GM10847 (cell line): Measurements from ENCODE around the gene FMN2.

ENCODE experiments used
- POLR2A ChIP-seq: IDR thresholded peaks from 2 replicates; pipeline ENCODE4 v1.6.1; 2011; ENCODE audit not compliant: insufficient read length; ENCODE audit errors: extremely low read depth

The FMN2 gene

DNA sequence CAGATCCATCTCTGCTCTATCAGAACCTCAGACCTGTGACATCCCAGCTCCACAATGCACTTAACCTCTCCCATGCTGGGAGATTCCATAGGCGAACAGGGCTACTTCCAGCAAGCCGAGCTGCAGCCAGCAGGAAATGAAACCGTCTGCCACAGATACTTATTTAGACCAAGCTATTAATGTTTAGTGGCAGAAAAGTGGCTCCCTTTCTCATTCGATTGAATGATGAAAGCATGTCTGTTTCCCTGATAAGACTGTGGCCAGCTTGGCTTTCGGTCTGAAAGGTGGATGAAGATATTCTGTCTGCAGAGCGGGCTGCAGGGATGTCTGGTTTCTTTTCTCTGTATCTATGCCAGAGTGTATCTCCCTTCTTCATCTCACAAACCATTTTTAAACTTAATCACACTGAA is 373.9 kb downstream of the FMN2 start:
- TF ChIP-seq POLR2A = no peak

DNA sequence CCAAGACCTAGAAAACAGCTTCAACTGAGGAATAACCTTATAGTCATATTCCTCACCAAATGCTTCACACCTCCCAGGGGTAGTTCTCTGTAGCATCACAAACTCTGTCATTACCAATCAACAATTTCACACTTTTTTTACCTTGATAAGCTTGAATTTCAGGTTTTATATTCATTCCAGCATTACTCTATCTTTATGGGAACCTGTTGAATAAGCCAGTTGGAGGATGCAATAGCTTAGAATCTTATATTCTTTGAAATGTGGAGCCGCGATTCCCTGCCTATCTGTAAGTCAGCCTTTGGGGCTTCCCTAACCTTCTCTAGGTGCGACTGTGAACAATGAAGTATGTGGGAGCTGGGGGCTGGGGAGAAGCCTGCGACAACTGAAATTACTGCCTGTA is 374.8 kb downstream of the FMN2 start:
- no peak for TF ChIP-seq POLR2A

DNA sequence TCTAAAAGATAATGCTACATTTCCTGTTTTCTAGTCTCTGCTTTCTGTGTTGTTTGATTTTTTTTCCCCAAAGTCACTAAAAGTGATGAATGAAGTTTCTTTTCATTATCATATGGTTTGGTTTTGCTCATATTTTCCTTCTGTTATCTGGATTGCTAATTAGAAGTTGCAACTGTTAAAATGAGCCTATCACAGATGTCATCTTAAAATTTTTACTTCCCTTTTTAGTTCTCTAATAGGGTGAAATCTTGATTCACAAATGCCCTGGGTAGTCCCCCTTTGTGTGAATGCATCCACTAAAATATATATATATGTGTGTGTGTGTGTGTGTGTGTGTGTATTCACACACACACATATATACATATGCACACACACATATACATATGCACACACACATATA is 376.2 kb downstream of the FMN2 start:
- no peak for TF ChIP-seq POLR2A

GRCh38 chr1:240468656-240469055 is 377.0 kb downstream of the FMN2 start:
- no peak for TF ChIP-seq POLR2A

DNA sequence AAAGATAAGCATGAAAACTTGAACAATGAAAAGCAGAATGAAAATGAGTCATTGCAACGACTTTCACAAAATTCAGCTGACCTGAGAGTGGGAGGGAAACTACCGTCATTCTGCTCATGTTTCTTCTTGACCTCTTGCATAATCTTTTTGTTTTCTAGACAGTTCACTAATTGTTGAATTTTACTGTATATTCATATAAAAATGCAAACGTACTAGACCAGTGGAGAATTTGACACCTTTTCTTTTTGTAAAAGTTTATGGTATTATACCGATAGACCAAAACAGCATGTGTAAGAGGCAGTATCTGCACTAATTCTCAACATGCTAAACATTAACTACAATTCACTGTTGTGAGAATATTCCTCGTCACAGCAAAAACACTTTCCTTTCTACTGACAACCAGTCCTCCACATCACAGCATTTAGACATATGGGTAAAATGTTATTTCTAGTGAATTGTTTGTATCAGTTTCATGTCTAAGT is 382.5 kb downstream of the FMN2 start:
- no peak for TF ChIP-seq POLR2A

- TF ChIP-seq POLR2A = no peak
These were observed 384.1 kb downstream of the FMN2 start for GRCh38 chr1:240475832-240476231.

DNA sequence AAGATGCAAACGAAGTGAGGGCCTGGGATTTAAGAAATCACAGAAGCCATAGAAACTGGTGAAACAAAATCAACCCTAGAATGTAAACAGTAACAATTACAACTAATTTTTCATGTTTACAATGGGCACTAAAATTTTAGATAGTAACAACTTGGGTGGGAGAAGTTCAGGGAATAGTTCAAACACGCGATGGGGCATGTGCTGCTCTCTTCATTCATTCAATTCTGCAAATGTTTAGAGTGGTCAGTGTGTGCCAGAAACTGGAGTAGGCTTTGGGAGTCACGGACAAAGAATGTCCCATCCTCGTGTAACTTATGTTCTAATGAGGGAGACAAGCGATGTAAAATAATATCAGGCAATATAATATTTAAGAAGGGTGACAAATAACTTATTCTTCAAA is 386.9 kb downstream of the FMN2 start:
- no peak for TF ChIP-seq POLR2A

DNA sequence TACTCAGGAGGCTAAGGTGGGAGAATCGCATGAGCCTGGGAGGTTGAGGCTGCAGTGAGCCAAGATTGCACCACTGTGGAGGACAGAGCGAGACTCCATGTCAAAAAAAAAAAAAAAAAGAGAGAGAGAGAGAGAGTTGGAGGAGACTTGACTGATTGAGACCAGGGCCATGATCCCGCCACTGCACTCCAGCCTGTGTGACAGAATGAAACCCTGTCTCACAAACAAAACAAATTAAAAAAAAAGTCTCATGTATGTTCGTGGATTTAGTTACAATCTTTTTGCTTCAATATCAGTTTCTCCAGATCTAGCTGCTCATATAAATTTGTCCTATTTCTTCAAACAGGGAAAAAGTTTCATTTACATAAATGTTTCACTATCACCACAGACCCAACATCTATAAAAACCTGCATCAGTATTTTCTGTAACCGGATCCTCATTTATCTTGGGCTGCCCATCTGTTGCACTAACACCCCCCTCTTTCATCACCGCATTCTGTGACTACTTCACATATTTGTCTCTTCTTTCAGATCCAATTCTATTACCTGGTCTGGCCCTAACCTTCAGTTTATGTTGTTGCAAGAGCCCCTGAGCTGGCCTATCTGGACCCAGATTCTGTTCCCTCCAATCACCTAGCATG is 393.2 kb downstream of the FMN2 start:
- TF ChIP-seq POLR2A = no peak

DNA sequence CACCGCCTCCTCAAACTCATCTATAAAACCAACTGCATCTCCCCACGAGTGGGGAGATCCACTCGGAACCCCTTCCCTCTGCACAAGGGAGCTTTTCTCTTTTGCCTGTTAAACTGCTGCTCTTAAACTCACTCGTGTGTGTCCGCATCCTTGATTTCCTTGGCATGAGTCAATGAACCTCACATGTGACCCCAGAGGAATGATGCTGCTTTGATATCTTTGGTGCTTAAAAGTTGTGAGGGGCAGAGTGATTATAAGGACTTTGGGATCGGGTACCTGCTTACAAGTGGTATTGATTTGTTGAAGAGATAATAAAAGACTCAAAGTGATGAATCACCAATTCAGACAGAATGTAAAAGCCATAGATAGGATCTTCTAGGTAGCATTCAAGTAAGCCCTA is 394.9 kb downstream of the FMN2 start:
- TF ChIP-seq POLR2A = no peak

DNA sequence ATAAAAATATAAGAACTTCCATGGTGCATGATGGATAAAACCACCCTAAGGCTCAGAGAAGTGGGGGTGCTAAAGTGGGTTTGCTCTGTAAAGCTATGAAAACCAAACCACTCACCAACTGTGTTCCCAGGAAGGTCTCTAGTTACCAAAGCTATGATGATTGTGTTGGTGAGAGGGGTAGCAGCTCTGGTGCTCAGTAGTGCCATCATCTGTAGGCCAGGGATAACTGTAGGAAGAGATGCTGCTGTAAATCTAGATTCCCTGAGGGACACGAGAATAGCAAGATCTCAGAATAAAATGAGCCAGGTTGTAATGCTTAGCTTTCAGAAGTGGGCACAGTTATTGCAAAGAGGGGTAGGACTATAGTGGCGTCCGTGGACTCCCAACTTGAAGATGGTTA is 395.8 kb downstream of the FMN2 start:
- TF ChIP-seq POLR2A = no peak

- no peak for TF ChIP-seq POLR2A
These were observed 399.5 kb downstream of the FMN2 start for GRCh38 chr1:240491156-240491555.

GRCh38 chr1:240491796-240492195 is 400.1 kb downstream of the FMN2 start:
- no peak for TF ChIP-seq POLR2A

DNA sequence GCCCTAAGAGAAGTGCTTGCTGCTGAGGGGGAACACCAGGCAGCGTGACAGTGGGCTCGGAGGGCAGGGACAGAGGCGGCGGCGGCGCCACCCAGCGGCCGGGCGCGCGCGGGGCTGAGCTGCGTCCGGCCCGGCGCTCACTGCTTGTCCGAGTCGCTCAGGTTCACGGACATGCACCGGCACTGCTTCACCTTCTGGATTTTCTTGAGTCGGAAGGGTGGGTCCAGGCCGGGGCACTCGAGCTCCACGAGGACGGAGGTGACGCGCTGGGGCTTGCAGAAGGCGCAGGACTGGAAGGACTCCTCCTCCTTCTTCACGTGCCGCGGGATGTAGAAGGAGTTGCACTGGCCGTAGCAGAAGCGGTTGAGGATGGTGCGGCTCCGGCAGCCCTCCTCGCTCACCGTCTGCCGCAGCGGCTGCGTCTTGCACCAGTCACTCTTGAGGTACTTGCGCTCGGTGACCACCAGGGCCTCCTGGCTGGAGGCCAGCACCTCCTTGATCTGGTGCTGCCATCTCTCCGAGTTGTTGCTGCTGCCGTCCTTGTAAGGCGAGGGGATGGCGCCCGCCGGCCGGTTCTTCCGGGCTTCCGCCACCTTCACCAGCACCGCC is 401.3 kb downstream of the FMN2 start:
- no peak for TF ChIP-seq POLR2A

DNA sequence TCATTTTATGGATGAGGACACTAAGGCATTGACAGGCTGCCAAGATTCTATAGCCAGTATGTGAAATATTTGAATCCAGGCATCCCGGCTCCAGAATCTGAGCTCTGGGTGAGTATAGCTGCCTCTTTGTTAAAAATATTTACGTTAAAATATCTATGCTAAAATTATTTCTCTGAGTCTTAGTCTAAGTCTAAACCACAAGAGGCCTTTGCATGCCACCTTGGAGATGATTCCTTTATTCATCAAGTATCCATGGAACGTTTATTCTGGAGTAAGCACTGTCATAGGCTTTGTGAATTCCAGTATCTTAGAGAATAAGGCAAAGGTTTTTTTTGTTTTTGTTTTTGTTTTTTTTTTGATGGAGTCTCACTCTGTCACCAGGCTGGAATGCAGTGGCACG is 403.9 kb downstream of the FMN2 start:
- TF ChIP-seq POLR2A = no peak

- TF ChIP-seq POLR2A = no peak
These were observed 404.7 kb downstream of the FMN2 start for GRCh38 chr1:240496356-240496755.

- no peak for TF ChIP-seq POLR2A
These were observed 405.3 kb downstream of the FMN2 start for GRCh38 chr1:240496941-240497340.

GRCh38 chr1:240497908-240498307 is 406.2 kb downstream of the FMN2 start:
- TF ChIP-seq POLR2A = no peak
